NCI-H187 treated with DMSO at 0.1 percent for 48 hours (cell line): ENCODE data around the gene STOML1.
"Not testable (repeated sequence)": the region's sequence is repeated elsewhere in the genome, so short reads cannot be mapped to it uniquely, and the experiment has no call there.

Experiments
- DNase-seq: peaks from one replicate; lab custom pipeline; 2025; lab: John Stamatoyannopoulos, UW

The STOML1 gene

GRCh38 chr15:73986776-73987056 is 5.4 kb downstream of the STOML1 start:
- no peak for DNase-seq

GRCh38 chr15:73986055-73986775 is 5.9 kb downstream of the STOML1 start:
- DNase-seq, result no peak

GRCh38 chr15:73985101-73985873 is 6.8 kb downstream of the STOML1 start:
- DNase-seq, result no peak

- no peak for DNase-seq
Observed at GRCh38 chr15:73984208-73984979, 7.7 kb downstream of the STOML1 start.

- DNase-seq, result no peak
Observed at GRCh38 chr15:73983773-73984172, 8.3 kb downstream of the STOML1 start.

GRCh38 chr15:73983211-73983727 is 8.8 kb downstream of the STOML1 start:
- no peak for DNase-seq

GRCh38 chr15:73982222-73982962 is 9.7 kb downstream of the STOML1 start:
- no peak for DNase-seq

- no peak for DNase-seq
Observed at GRCh38 chr15:73981761-73982221, 10.3 kb downstream of the STOML1 start.

GRCh38 chr15:73979636-73980035 is 12.5 kb downstream of the STOML1 start:
- no peak for DNase-seq

GRCh38 chr15:73978896-73979295 is 13.2 kb downstream of the STOML1 start:
- DNase-seq, result no peak

GRCh38 chr15:73975440-73976125 is 16.5 kb downstream of the STOML1 start:
- not testable (repeated sequence) for DNase-seq

- not testable (repeated sequence) for DNase-seq
Observed at GRCh38 chr15:73973683-73974200, 18.4 kb downstream of the STOML1 start.

- DNase-seq, result peak; percentile 45
Observed at GRCh38 chr15:73972984-73973682, 19.0 kb downstream of the STOML1 start.

GRCh38 chr15:73969151-73969759 is 22.8 kb downstream of the STOML1 start:
- no peak for DNase-seq

GRCh38 chr15:73968461-73968860 is 23.6 kb downstream of the STOML1 start:
- no peak for DNase-seq

GRCh38 chr15:73965758-73966113 is 26.4 kb downstream of the STOML1 start:
- DNase-seq, result no peak

- no peak for DNase-seq
Observed at GRCh38 chr15:73965094-73965757, 26.9 kb downstream of the STOML1 start.

- DNase-seq, result peak; percentile 10
Observed at GRCh38 chr15:73964736-73965093, 27.4 kb downstream of the STOML1 start.

GRCh38 chr15:73962433-73962832 is 29.7 kb downstream of the STOML1 start:
- no peak for DNase-seq
